Osteocyte (in vitro differentiated cells): ENCODE measurements around the gene FAF2. TPM values are rescaled to one million over a fixed set of nuclear protein-coding genes. Genes with fewer than 3 reads are reported as not detected.

Experiments used
- DNase-seq: peaks from one replicate; pipeline ENCODE4 v3.0.0; 2021; ENCODE audit warnings: mixed read lengths; ENCODE audit not compliant: unreplicated experiment; ENCODE audit errors: extremely low spot score
- H3K27ac Mint-ChIP-seq: one replicate; pipeline ENCODE4 v1.8.0; 2021; ENCODE audit warnings: mild to moderate bottlenecking, mixed read lengths; ENCODE audit not compliant: unreplicated experiment
- H3K27me3 Mint-ChIP-seq: one replicate; pipeline ENCODE4 v1.8.0; 2021; ENCODE audit warnings: mixed read lengths; ENCODE audit not compliant: unreplicated experiment
- H3K36me3 Mint-ChIP-seq: one replicate; pipeline ENCODE4 v1.8.0; 2021; ENCODE audit warnings: mixed read lengths; ENCODE audit not compliant: unreplicated experiment
- H3K4me1 Mint-ChIP-seq: one replicate; pipeline ENCODE4 v1.8.0; 2021; ENCODE audit warnings: mixed read lengths; ENCODE audit not compliant: unreplicated experiment
- H3K4me3 Mint-ChIP-seq: one replicate; pipeline ENCODE4 v1.8.0; 2021; ENCODE audit warnings: mild to moderate bottlenecking, moderate library complexity, mixed read lengths; ENCODE audit not compliant: unreplicated experiment
- H3K9me3 Mint-ChIP-seq: one replicate; pipeline ENCODE4 v1.8.0; 2021; ENCODE audit warnings: mixed read lengths; ENCODE audit not compliant: unreplicated experiment
- CTCF ChIP-seq: fragments of 200-600 bp; sonication (generic); IDR thresholded peaks from 2 replicates; pipeline ENCODE4 v1.5.0; 2021; ENCODE audit warnings: antibody characterized with exemption, mild to moderate bottlenecking, moderate library complexity
- total RNA-seq: library from RNA; stranded (reverse); gene quantifications from 2 replicates; pipeline ENCODE4 v1.2.1, GENCODE V29; 2021

Gene FAF2
- total RNA-seq, 1 donor from 2014 or later, result 46.9 TPM

GRCh38 chr5:176527246-176528222, 79.3 kb downstream of the FAF2 start:
- H3K36me3 Mint-ChIP-seq, result peaks cover 16% of the 10 kb centered on the region
- no peak for TF ChIP-seq CTCF
- no peak overlapping the region for H3K4me3 Mint-ChIP-seq
- H3K9me3 Mint-ChIP-seq, result no peaks in the 10 kb centered on the region
- H3K27me3 Mint-ChIP-seq, result no peaks in the 10 kb centered on the region
- DNase-seq, result no peak
- H3K4me1 Mint-ChIP-seq, result peaks cover 8% of the 10 kb centered on the region
- H3K27ac Mint-ChIP-seq, result no peak overlapping the region

- Mint-ChIP-seq H3K4me3 (no peak overlapping the region), H3K9me3 (no peaks in the 10 kb centered on the region)
- TF ChIP-seq CTCF, result no peak
Measured at GRCh38 chr5:176528301-176528700, 80.1 kb downstream of the FAF2 start.

GRCh38 chr5:176528761-176529115, 80.6 kb downstream of the FAF2 start:
- no peak for DNase-seq
- no peak for TF ChIP-seq CTCF
- H3K27ac Mint-ChIP-seq, result no peak overlapping the region
- H3K4me1 Mint-ChIP-seq, result peaks cover 16% of the 10 kb centered on the region
- peaks cover 16% of the 10 kb centered on the region for H3K36me3 Mint-ChIP-seq
- H3K27me3 Mint-ChIP-seq, result no peaks in the 10 kb centered on the region
- H3K4me3 Mint-ChIP-seq, result no peak overlapping the region
- H3K9me3 Mint-ChIP-seq, result no peaks in the 10 kb centered on the region

More at GRCh38 chr5:176528301-176528700, 80.1 kb downstream of the FAF2 start:
- Mint-ChIP-seq H3K27me3 (no peaks in the 10 kb centered on the region), H3K27ac (peak overlapping the region; percentile 34), H3K36me3 (peaks cover 16% of the 10 kb centered on the region), H3K4me1 (peaks cover 12% of the 10 kb centered on the region)
- no peak for DNase-seq

- H3K9me3 Mint-ChIP-seq, result no peaks in the 10 kb centered on the region
- H3K4me3 Mint-ChIP-seq, result no peak overlapping the region
- peaks cover 16% of the 10 kb centered on the region for H3K36me3 Mint-ChIP-seq
- DNase-seq, result no peak
- H3K27ac Mint-ChIP-seq, result no peak overlapping the region
- no peak for TF ChIP-seq CTCF
- peaks cover 21% of the 10 kb centered on the region for H3K4me1 Mint-ChIP-seq
- H3K27me3 Mint-ChIP-seq, result no peaks in the 10 kb centered on the region
Measured at GRCh38 chr5:176529116-176529740, 81.0 kb downstream of the FAF2 start.

- no peak for DNase-seq
- H3K4me1 Mint-ChIP-seq, result peaks cover 26% of the 10 kb centered on the region
- H3K9me3 Mint-ChIP-seq, result no peaks in the 10 kb centered on the region
- no peaks in the 10 kb centered on the region for H3K27me3 Mint-ChIP-seq
- peaks cover 16% of the 10 kb centered on the region for H3K36me3 Mint-ChIP-seq
- H3K27ac Mint-ChIP-seq, result no peak overlapping the region
- no peak for TF ChIP-seq CTCF
- no peak overlapping the region for H3K4me3 Mint-ChIP-seq
Measured at GRCh38 chr5:176529741-176530141, 81.6 kb downstream of the FAF2 start.
